Esophagus muscularis mucosa (tissue), 4 donors: Measurements from ENCODE around the gene PLCG2. TPM values are rescaled to one million over a fixed set of nuclear protein-coding genes. Genes with fewer than 3 reads are reported as not detected.

Experiments used
- DNase-seq: peaks from one replicate; pipeline ENCODE4 v3.0.0-alpha.2; 2017; ENCODE audit errors: extremely low spot score
- H3K27ac ChIP-seq, 4 donors: fragments of 200-600 bp; sonication (generic); replicated peaks in 1 of 4; 1 replicate in 3 of 4; 2 replicates in 1 of 4; pipeline ENCODE4 v1.5.1; 2016 to 2019; ENCODE audit warnings: mild to moderate bottlenecking in 1 of 4
- H3K27me3 ChIP-seq, 4 donors: fragments of 200-600 bp; sonication (generic); one replicate each; pipeline versions ENCODE4 v1.5.1 to v1.6.0; 2016 to 2019
- H3K36me3 ChIP-seq, 4 donors: fragments of 200-600 bp; sonication (generic); one replicate each; pipeline ENCODE4 v1.5.1; 2016 to 2019
- H3K4me1 ChIP-seq, 4 donors: fragments of 200-600 bp; sonication (generic); one replicate each; pipeline ENCODE4 v1.5.1; 2016 to 2019
- H3K4me3 ChIP-seq, 4 donors: fragments of 200-600 bp; sonication (generic); 1 replicate in 2 of 4; 2 replicates in 2 of 4; pipeline ENCODE4 v1.5.1; 2016 to 2019; ENCODE audit warnings: mild to moderate bottlenecking in 4 of 4, moderate library complexity in 1 of 4
- H3K9me3 ChIP-seq, 4 donors: fragments of 200-600 bp; sonication (generic); 1 replicate in 3 of 4; 2 replicates in 1 of 4; pipeline ENCODE4 v1.5.1; 2016 to 2019
- EP300 ChIP-seq: sonication (generic); formaldehyde crosslinking; IDR thresholded peaks from one replicate; pipeline ENCODE4 v1.6.1; 2017; ENCODE audit warnings: antibody characterized with exemption
- POLR2A ChIP-seq: fragments of 450-650 bp; IDR thresholded peaks from one replicate; pipeline ENCODE4 v1.6.1; 2017; ENCODE audit warnings: antibody characterized with exemption, moderate library complexity, mild to moderate bottlenecking, low read depth
- POLR2AphosphoS5 ChIP-seq, 2 donors: sonication (generic); formaldehyde crosslinking; IDR thresholded peaks; one replicate each; pipeline ENCODE4 v1.6.1; 2017; ENCODE audit warnings: antibody characterized with exemption in 2 of 2
- WGBS: methylation state at CpG from one replicate; pipeline ENCODE4 v1.1.5; 2018; 5-methylcytosine and 5-hydroxymethylcytosine counted together
- intact Hi-C: fragments of 100-400 bp; cut with DNase I; formaldehyde crosslinking; loops from one replicate; pipeline ENCODE4 v1.15.1; 2023
- total RNA-seq, 4 donors: library from RNA; depleted of rRNA; stranded (reverse); fragments of >200 nt; gene quantifications; one replicate each; pipeline versions ENCODE4 v1.1.0 to v1.2.1, GENCODE V29; 2016
- TF ChIP-seq, protein P1 (sequence below), 3 experiments: fragments of 200-600 bp in 2 of 3; fragments of 450-650 bp in 1 of 3; sonication (generic) in 2 of 3; IDR thresholded peaks; one replicate each; pipeline ENCODE4 v1.5.1; 2017 to 2019; ENCODE audit warnings: antibody characterized with exemption in 3 of 3, mild to moderate bottlenecking in 2 of 3, moderate library complexity in 1 of 3

PLCG2 gene
- total RNA-seq, 4 donors from 2014 or later: 7.1 to 11.3 (median 9.9) TPM

DNA sequence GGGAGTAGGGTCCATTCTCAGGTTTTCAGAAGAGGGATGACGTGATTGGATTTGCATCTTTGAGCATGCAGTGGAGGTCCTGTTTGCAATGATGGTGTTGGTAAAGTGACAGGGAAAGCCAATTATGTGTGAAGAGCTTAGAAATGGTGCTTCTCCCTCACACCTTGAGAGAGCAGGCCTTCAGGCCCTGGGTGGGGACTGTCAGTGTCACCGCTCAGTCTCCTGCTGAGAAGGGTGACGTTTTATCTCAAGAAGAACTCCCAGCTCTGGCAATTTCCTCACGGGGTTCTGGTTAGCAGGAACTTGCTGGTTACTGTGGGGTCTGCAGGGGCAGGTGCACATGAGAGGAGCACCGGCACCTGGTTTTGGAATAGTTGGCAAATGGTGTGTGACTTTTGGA, 11.2 kb downstream of the PLCG2 start:
- DNase-seq: no peak
- H3K4me1 ChIP-seq: no peaks in the 10 kb centered on the region
- no peak overlapping the region for H3K4me3 ChIP-seq
- H3K27me3 ChIP-seq: peaks cover 0 to 10% (median 0%) of the 10 kb centered on the region in 4 donors
- H3K36me3 ChIP-seq: no peaks in the 10 kb centered on the region
- WGBS: 90% methylated on average over 4 of the region's 5 CpGs
- H3K27ac ChIP-seq: no peak overlapping the region
- H3K9me3 ChIP-seq: no peaks in the 10 kb centered on the region
- no peak for TF ChIP-seq POLR2A
- no peak for TF ChIP-seq POLR2AphosphoS5 (IDR thresholded peaks at IDR 0.05)
- intact Hi-C loops: no loop called here

- TF ChIP-seq, protein P1, sequence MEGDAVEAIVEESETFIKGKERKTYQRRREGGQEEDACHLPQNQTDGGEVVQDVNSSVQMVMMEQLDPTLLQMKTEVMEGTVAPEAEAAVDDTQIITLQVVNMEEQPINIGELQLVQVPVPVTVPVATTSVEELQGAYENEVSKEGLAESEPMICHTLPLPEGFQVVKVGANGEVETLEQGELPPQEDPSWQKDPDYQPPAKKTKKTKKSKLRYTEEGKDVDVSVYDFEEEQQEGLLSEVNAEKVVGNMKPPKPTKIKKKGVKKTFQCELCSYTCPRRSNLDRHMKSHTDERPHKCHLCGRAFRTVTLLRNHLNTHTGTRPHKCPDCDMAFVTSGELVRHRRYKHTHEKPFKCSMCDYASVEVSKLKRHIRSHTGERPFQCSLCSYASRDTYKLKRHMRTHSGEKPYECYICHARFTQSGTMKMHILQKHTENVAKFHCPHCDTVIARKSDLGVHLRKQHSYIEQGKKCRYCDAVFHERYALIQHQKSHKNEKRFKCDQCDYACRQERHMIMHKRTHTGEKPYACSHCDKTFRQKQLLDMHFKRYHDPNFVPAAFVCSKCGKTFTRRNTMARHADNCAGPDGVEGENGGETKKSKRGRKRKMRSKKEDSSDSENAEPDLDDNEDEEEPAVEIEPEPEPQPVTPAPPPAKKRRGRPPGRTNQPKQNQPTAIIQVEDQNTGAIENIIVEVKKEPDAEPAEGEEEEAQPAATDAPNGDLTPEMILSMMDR (IDR thresholded peaks at IDR 0.05): no peak
- TF ChIP-seq POLR2AphosphoS5 (IDR thresholded peaks at IDR 0.05) (no peak), POLR2A (no peak), EP300 (no peak)
- WGBS: 64% methylated on average over 2 of the region's 2 CpGs
- H3K27ac ChIP-seq: no peak overlapping the region
- H3K27me3 ChIP-seq: peaks cover 0 to 10% (median 0%) of the 10 kb centered on the region in 4 donors
- no peaks in the 10 kb centered on the region for H3K4me1 ChIP-seq
- H3K4me3 ChIP-seq: no peak overlapping the region
- intact Hi-C loops: no loop called here
- H3K36me3 ChIP-seq: no peaks in the 10 kb centered on the region
- H3K9me3 ChIP-seq: no peaks in the 10 kb centered on the region
- no peak for DNase-seq
Measured at GRCh38 chr16:81790830-81791435, 11.8 kb downstream of the PLCG2 start.

DNA sequence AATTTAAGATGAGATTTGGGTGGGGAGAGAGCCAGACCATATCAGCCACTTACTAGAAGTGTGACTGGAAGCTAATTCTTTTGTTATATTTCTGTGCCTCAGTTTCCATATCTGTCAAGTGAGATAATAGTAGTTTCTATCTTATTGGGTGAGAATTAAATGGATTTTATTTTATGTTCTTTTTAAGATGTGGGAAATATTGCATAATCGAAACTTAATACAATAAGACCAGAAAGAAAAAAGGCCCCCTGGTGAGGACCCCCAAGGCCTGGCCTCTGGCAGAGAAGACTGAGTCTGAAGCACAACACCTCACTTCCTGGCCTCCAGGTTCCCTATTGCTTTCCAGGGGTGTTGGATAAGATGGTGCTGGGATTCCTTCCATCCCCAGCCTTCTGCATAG, 13.7 kb downstream of the PLCG2 start:
- DNase-seq: no peak
- no peaks in the 10 kb centered on the region for H3K4me1 ChIP-seq
- H3K9me3 ChIP-seq: no peaks in the 10 kb centered on the region
- H3K36me3 ChIP-seq: no peaks in the 10 kb centered on the region
- no peak for TF ChIP-seq EP300
- TF ChIP-seq POLR2AphosphoS5 (IDR thresholded peaks at IDR 0.05): no peak
- no peak for TF ChIP-seq POLR2A
- TF ChIP-seq, protein P1 (IDR thresholded peaks at IDR 0.05): no peak
- no peak overlapping the region for H3K4me3 ChIP-seq
- H3K27me3 ChIP-seq: peaks cover 0 to 10% (median 0%) of the 10 kb centered on the region in 4 donors
- intact Hi-C loops: no loop called here
- 90% methylated on average over 1 of the region's 1 CpG for WGBS
- H3K27ac ChIP-seq: no peak overlapping the region

- peaks cover 0 to 5% (median 0%) of the 10 kb centered on the region in 4 donors for H3K27me3 ChIP-seq
- H3K4me3 ChIP-seq: no peak overlapping the region
- no peaks in the 10 kb centered on the region for H3K36me3 ChIP-seq
- 94% methylated on average over 3 of the region's 3 CpGs for WGBS
- TF ChIP-seq EP300: no peak
- no peak for TF ChIP-seq POLR2AphosphoS5 (IDR thresholded peaks at IDR 0.05)
- TF ChIP-seq, protein P1 (IDR thresholded peaks at IDR 0.05): no peak
- TF ChIP-seq POLR2A: no peak
- peaks cover 0 to 9% (median 6%) of the 10 kb centered on the region in 4 donors for H3K4me1 ChIP-seq
- H3K27ac ChIP-seq: no peak overlapping the region
- no peaks in the 10 kb centered on the region for H3K9me3 ChIP-seq
- DNase-seq: no peak
- intact Hi-C loops: no loop called here
Measured at GRCh38 chr16:81795193-81795592, 16.1 kb downstream of the PLCG2 start.

GRCh38 chr16:81796035-81796434, 16.9 kb downstream of the PLCG2 start:
- H3K9me3 ChIP-seq: no peaks in the 10 kb centered on the region
- H3K27me3 ChIP-seq: no peaks in the 10 kb centered on the region
- intact Hi-C loops: no loop called here
- TF ChIP-seq POLR2A (no peak), POLR2AphosphoS5 (IDR thresholded peaks at IDR 0.05) (no peak), EP300 (no peak)
- TF ChIP-seq, protein P1 (IDR thresholded peaks at IDR 0.05): no peak
- H3K36me3 ChIP-seq: no peaks in the 10 kb centered on the region
- no peak overlapping the region for H3K27ac ChIP-seq
- H3K4me3 ChIP-seq: no peak overlapping the region
- no peak for DNase-seq
- no CpG with 5 or more reads among the region's 2 CpGs for WGBS
- H3K4me1 ChIP-seq: peaks cover 0 to 9% (median 6%) of the 10 kb centered on the region in 4 donors
